GM12801 (cell line): Measurements from ENCODE around the gene MORF4L1.

Experiments
- TF ChIP-seq, protein P1 (sequence below): IDR thresholded peaks from one replicate; pipeline ENCODE4 v1.5.1; 2011; ENCODE audit warnings: control low read depth; ENCODE audit not compliant: insufficient read length; ENCODE audit errors: extremely low read depth

Gene MORF4L1

DNA sequence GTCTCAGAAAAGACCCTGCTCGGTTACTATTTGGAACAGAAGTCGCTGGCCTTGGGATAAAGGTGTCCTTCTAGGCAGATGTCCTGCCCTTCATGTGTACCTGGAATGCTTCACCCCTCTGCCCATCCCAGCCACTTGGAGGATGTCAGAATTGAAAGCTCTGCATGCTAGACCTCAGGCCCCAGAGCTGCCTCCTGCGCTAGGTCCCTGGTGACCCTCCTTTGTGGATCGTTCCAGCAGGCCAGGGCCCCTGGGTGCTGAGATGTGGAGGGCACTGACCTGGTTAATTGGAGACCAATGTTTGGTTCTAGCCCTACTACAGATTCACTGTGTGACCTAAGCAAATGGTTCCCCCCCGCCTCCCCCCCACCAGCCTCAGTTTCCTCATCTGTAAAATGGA lies 74.8 kb downstream of the MORF4L1 start:
- TF ChIP-seq, protein P1, sequence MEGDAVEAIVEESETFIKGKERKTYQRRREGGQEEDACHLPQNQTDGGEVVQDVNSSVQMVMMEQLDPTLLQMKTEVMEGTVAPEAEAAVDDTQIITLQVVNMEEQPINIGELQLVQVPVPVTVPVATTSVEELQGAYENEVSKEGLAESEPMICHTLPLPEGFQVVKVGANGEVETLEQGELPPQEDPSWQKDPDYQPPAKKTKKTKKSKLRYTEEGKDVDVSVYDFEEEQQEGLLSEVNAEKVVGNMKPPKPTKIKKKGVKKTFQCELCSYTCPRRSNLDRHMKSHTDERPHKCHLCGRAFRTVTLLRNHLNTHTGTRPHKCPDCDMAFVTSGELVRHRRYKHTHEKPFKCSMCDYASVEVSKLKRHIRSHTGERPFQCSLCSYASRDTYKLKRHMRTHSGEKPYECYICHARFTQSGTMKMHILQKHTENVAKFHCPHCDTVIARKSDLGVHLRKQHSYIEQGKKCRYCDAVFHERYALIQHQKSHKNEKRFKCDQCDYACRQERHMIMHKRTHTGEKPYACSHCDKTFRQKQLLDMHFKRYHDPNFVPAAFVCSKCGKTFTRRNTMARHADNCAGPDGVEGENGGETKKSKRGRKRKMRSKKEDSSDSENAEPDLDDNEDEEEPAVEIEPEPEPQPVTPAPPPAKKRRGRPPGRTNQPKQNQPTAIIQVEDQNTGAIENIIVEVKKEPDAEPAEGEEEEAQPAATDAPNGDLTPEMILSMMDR = no peak
